K562 (cell line): ENCODE data around the gene HNRNPF. TPM values are rescaled to one million over a fixed set of nuclear protein-coding genes. Genes with fewer than 3 reads are reported as not detected.

Source experiments
- CCNT2 ChIP-seq: IDR thresholded peaks from 2 replicates; pipeline ENCODE4 v1.6.1; 2011; ENCODE audit warnings: borderline replicate concordance, low read depth, mild to moderate bottlenecking, moderate library complexity, mixed read lengths, low read length; ENCODE audit not compliant: insufficient read length; ENCODE audit errors: extremely low read depth
- KLF10 ChIP-seq: fragments of 250-450 bp; sonication (Bioruptor Pico); IDR thresholded peaks from 2 replicates; pipeline ENCODE4 v1.6.1; 2021; ENCODE audit warnings: matching md5 sums
- MCM7 ChIP-seq, 2 experiments: fragments of 450-650 bp; IDR thresholded peaks; 2 replicates each; pipeline ENCODE4 v1.6.1; 2016 to 2018
- MTA2 ChIP-seq: fragments of 450-650 bp; IDR thresholded peaks from 2 replicates; pipeline ENCODE4 v1.6.1; 2016; ENCODE audit warnings: low read depth
- MTF1 ChIP-seq: fragments of 250-450 bp; sonication (Bioruptor Pico); IDR thresholded peaks from 2 replicates; pipeline ENCODE4 v1.9.0; 2021; ENCODE audit warnings: moderate library complexity, mild to moderate bottlenecking, inconsistent platforms, borderline replicate concordance
- NR2C1 ChIP-seq, 2 experiments: fragments of 450-650 bp; IDR thresholded peaks; 2 replicates each; pipeline ENCODE4 v1.6.1; 2017; ENCODE audit warnings: mild to moderate bottlenecking in 2 of 2, antibody characterized with exemption in 1 of 2, inconsistent platforms in 1 of 2, missing compliant biosample characterization in 1 of 2, missing genetic modification characterization in 1 of 2
- PHB2 ChIP-seq: fragments of 450-650 bp; IDR thresholded peaks from 2 replicates; pipeline ENCODE4 v1.6.1; 2017; ENCODE audit warnings: low read depth
- PRPF4 ChIP-seq: fragments of 200-400 bp; formaldehyde crosslinking; IDR thresholded peaks from one replicate; pipeline ENCODE4 v1.6.1; 2017; ENCODE audit warnings: low read length, low read depth, mild to moderate bottlenecking; ENCODE audit not compliant: insufficient read depth, poor library complexity, severe bottlenecking
- SMAD4 ChIP-seq: fragments of 250-450 bp; sonication (Bioruptor Pico); conservative IDR thresholded peaks from 2 replicates; pipeline ENCODE4 v1.8.0; 2021; ENCODE audit warnings: inconsistent platforms, mild to moderate bottlenecking, moderate library complexity
- ZC3H8 ChIP-seq: fragments of 450-650 bp; IDR thresholded peaks from 2 replicates; pipeline ENCODE4 v1.6.1; 2017
- ZNF175 ChIP-seq: fragments of 200-800 bp; sonication (Bioruptor generic); IDR thresholded peaks from 2 replicates; pipeline ENCODE4 v1.6.1; 2016; ENCODE audit warnings: low read depth, mild to moderate bottlenecking, missing genetic modification characterization, missing compliant biosample characterization
- ZNF23 ChIP-seq: fragments of 250-450 bp; sonication (Bioruptor Pico); IDR thresholded peaks from 2 replicates; pipeline ENCODE4 v1.4.0; 2020; ENCODE audit warnings: mild to moderate bottlenecking
- ZNF507 ChIP-seq: conservative IDR thresholded peaks from 2 replicates; pipeline ENCODE4 v1.6.1; 2017; ENCODE audit warnings: missing genetic modification characterization, missing compliant biosample characterization
- ZNF699 ChIP-seq: fragments of 250-450 bp; sonication (Bioruptor Pico); IDR thresholded peaks from 2 replicates; pipeline ENCODE4 v1.8.0; 2021; ENCODE audit warnings: mild to moderate bottlenecking, moderate library complexity; ENCODE audit not compliant: insufficient replicate concordance
- ZNF79 ChIP-seq: fragments of 250-450 bp; sonication (Bioruptor Pico); IDR thresholded peaks from 2 replicates; pipeline ENCODE4 v1.4.0; 2020; ENCODE audit warnings: low read depth, mild to moderate bottlenecking, moderate library complexity
- polyA plus RNA-seq, 8 experiments: library from polyadenylated mRNA; depleted of rRNA in 4 of 8; stranded (reverse) in 5 of 8; unstranded in 3 of 8; fragments of >200 nt; fragmentation: Nextera tagmentation in 2 of 8; fragmentation: Illumina TruSeq in 1 of 8; extraction: Ambion mirVana in 2 of 8; extraction: Trizol in 1 of 8; gene quantifications; 2 replicates each; pipeline versions ENCODE4 v1.2.1 to v1.2.3, GENCODE V29; 2011 to 2014; ENCODE audit warnings: inconsistent platforms in 1 of 8, missing spikeins in 1 of 8
- total RNA-seq, 7 experiments: library from RNA; depleted of rRNA in 6 of 7; stranded (reverse); fragments of >200 nt in 6 of 7; fragmentation: Illumina TruSeq in 2 of 7; extraction: Trizol in 2 of 7; gene quantifications; 2 replicates each; pipeline versions ENCODE4 v1.2.1 to v1.2.3, GENCODE V29; 2011 to 2021; ENCODE audit warnings: low replicate concordance in 1 of 7
- TF ChIP-seq, protein P1 (sequence below): fragments of 250-450 bp; sonication (Bioruptor Pico); IDR thresholded peaks from 2 replicates; pipeline ENCODE4 v1.5.0; 2021
- TF ChIP-seq, protein P2 (sequence below): fragments of 250-450 bp; sonication (Bioruptor Pico); IDR thresholded peaks from 2 replicates; pipeline ENCODE4 v1.8.0; 2021; ENCODE audit warnings: borderline replicate concordance, mild to moderate bottlenecking, moderate library complexity; ENCODE audit not compliant: poor library complexity, severe bottlenecking
- TF ChIP-seq, protein P3 (sequence below): fragments of 250-450 bp; sonication (Bioruptor Pico); IDR thresholded peaks from 2 replicates; pipeline ENCODE4 v1.4.0; 2020
- TF ChIP-seq, protein P4 (sequence below), 2 experiments: fragments of 150-350 bp in 1 of 2; IDR thresholded peaks; 2 replicates each; pipeline ENCODE4 v1.6.1; 2012 to 2016; ENCODE audit warnings: low read depth in 2 of 2, low read length in 2 of 2, mild to moderate bottlenecking in 1 of 2, moderate library complexity in 1 of 2

The HNRNPF gene
- total and polyA plus RNA-seq, 9 of the 15 experiments (the other 6 are each of a cell fraction or from before 2014, with no cell fraction given) = 192 to 489 (median 416) TPM

DNA sequence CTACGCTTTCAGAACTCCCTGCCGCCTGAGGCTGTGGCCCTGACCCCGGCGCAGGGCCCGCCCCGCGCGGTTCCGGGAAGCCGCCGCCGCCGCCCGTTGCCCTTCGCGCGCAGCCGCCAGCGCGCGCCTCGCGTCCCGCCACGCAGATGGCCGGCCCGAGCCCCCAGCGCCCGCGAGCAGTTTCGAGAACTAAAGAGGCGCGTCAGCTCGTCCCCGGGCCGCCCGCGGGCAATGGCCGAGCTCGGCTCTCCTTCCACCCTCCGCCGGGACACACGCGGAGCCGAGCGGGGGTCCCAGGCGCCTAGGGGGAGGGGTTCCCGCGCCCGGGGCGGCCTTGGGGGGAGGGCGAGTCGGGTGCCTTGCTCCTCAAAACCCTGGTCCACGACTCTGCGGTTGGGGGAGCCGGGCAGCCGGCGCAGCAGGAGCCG, 1.8 kb downstream of the HNRNPF start (continued):
- TF ChIP-seq, protein P1, sequence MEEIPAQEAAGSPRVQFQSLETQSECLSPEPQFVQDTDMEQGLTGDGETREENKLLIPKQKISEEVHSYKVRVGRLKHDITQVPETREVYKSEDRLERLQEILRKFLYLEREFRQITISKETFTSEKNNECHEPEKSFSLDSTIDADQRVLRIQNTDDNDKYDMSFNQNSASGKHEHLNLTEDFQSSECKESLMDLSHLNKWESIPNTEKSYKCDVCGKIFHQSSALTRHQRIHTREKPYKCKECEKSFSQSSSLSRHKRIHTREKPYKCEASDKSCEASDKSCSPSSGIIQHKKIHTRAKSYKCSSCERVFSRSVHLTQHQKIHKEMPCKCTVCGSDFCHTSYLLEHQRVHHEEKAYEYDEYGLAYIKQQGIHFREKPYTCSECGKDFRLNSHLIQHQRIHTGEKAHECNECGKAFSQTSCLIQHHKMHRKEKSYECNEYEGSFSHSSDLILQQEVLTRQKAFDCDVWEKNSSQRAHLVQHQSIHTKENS (CRISPR knock-in tag) = no peak
- TF ChIP-seq MTA2 = no peak
- no peak for TF ChIP-seq ZNF79 (CRISPR knock-in tag)
- no peak for TF ChIP-seq ZNF699
- no peak for TF ChIP-seq ZNF23
- TF ChIP-seq ZC3H8 = no peak
- TF ChIP-seq, protein P2, sequence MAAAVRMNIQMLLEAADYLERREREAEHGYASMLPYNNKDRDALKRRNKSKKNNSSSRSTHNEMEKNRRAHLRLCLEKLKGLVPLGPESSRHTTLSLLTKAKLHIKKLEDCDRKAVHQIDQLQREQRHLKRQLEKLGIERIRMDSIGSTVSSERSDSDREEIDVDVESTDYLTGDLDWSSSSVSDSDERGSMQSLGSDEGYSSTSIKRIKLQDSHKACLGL (CRISPR knock-in tag) = peak; percentile 19
- TF ChIP-seq MCM7 (IDR thresholded peaks at IDR 0.05) = no peak
- TF ChIP-seq ZNF175 = no peak
- TF ChIP-seq, protein P3, sequence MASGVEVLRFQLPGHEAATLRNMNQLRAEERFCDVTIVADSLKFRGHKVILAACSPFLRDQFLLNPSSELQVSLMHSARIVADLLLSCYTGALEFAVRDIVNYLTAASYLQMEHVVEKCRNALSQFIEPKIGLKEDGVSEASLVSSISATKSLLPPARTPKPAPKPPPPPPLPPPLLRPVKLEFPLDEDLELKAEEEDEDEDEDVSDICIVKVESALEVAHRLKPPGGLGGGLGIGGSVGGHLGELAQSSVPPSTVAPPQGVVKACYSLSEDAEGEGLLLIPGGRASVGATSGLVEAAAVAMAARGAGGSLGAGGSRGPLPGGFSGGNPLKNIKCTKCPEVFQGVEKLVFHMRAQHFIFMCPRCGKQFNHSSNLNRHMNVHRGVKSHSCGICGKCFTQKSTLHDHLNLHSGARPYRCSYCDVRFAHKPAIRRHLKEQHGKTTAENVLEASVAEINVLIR (CRISPR knock-in tag) = no peak
- TF ChIP-seq, protein P4, sequence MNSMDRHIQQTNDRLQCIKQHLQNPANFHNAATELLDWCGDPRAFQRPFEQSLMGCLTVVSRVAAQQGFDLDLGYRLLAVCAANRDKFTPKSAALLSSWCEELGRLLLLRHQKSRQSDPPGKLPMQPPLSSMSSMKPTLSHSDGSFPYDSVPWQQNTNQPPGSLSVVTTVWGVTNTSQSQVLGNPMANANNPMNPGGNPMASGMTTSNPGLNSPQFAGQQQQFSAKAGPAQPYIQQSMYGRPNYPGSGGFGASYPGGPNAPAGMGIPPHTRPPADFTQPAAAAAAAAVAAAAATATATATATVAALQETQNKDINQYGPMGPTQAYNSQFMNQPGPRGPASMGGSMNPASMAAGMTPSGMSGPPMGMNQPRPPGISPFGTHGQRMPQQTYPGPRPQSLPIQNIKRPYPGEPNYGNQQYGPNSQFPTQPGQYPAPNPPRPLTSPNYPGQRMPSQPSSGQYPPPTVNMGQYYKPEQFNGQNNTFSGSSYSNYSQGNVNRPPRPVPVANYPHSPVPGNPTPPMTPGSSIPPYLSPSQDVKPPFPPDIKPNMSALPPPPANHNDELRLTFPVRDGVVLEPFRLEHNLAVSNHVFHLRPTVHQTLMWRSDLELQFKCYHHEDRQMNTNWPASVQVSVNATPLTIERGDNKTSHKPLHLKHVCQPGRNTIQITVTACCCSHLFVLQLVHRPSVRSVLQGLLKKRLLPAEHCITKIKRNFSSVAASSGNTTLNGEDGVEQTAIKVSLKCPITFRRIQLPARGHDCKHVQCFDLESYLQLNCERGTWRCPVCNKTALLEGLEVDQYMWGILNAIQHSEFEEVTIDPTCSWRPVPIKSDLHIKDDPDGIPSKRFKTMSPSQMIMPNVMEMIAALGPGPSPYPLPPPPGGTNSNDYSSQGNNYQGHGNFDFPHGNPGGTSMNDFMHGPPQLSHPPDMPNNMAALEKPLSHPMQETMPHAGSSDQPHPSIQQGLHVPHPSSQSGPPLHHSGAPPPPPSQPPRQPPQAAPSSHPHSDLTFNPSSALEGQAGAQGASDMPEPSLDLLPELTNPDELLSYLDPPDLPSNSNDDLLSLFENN (IDR thresholded peaks at IDR 0.05; ENCODE audit: low read depth in 2 of 2, low read length in 2 of 2) = no peak
- peak; percentile 72 for TF ChIP-seq PRPF4
- TF ChIP-seq KLF10 (CRISPR knock-in tag) = no peak
- TF ChIP-seq NR2C1 (IDR thresholded peaks at IDR 0.05) = no peak
- TF ChIP-seq NR2C1 (tag; IDR thresholded peaks at IDR 0.05) = no peak
- TF ChIP-seq MTF1 = no peak
- TF ChIP-seq ZNF507 (tag) = no peak
- TF ChIP-seq SMAD4 = no peak; the same call in 1 of the 2 replicates
- TF ChIP-seq PHB2 = no peak
- peak; percentile 86 for TF ChIP-seq CCNT2
